Activated CD8-positive, alpha-beta T cell treated with anti-CD3 and anti-CD28 coated beads for 36 hours (primary cell): ENCODE data around the gene LRFN2. TPM values are rescaled to one million over a fixed set of nuclear protein-coding genes. Genes with fewer than 3 reads are reported as not detected.

Source experiments
- ATAC-seq: fragments of 200-7000 bp; cut with Tn5 transposase; one replicate; pipeline ENCODE4 v1.10.0; 2021; ENCODE audit warnings: mild to moderate bottlenecking, moderate library complexity
- CTCF ChIA-PET: fragments of 350-600 bp; sonication (Branson Sonifier 250); formaldehyde crosslinking; loops from one replicate; lab custom pipeline; 2021; ENCODE audit warnings: antibody characterized with exemption; lab: Charles Lee
- POLR2A ChIA-PET: fragments of 350-600 bp; sonication (Branson Sonifier 250); formaldehyde crosslinking; loops from one replicate; lab custom pipeline; 2021; ENCODE audit warnings: antibody characterized with exemption; lab: Charles Lee
- DNase-seq: peaks from one replicate; pipeline ENCODE4 v3.0.0-alpha.2; 2020
- H3K27ac Mint-ChIP-seq: one replicate; pipeline ENCODE4 v1.8.0; 2021; ENCODE audit warnings: mild to moderate bottlenecking, mixed read lengths
- H3K27me3 Mint-ChIP-seq: one replicate; pipeline ENCODE4 v1.8.0; 2021; ENCODE audit warnings: mixed read lengths
- H3K36me3 Mint-ChIP-seq: one replicate; pipeline ENCODE4 v1.8.0; 2021; ENCODE audit warnings: low read depth, mixed read lengths
- H3K4me1 Mint-ChIP-seq: one replicate; pipeline ENCODE4 v1.8.0; 2021; ENCODE audit warnings: low read depth, mixed read lengths
- H3K4me3 Mint-ChIP-seq: one replicate; pipeline ENCODE4 v1.8.0; 2021; ENCODE audit warnings: mild to moderate bottlenecking, moderate library complexity, mixed read lengths
- H3K9me3 Mint-ChIP-seq: one replicate; pipeline ENCODE4 v1.8.0; 2021; ENCODE audit warnings: mixed read lengths
- CTCF ChIP-seq: fragments of 200-600 bp; IDR thresholded peaks from one replicate; pipeline ENCODE4 v1.8.0; 2022; ENCODE audit warnings: antibody characterized with exemption, mild to moderate bottlenecking
- intact Hi-C: fragments of 100-400 bp; cut with micrococcal nuclease; formaldehyde crosslinking; loops from one replicate; pipeline ENCODE4 v1.10.0; 2022
- total RNA-seq, 2 experiments: library from RNA; stranded (reverse); gene quantifications; one replicate each; pipeline ENCODE4 v1.2.3, GENCODE V29; 2021

LRFN2 gene
- total RNA-seq, 2 experiments from 2014 or later, result not detected

- Mint-ChIP-seq H3K4me1 (no peaks in the 10 kb centered on the region), H3K9me3 (no peaks in the 10 kb centered on the region), H3K27me3 (peaks cover 3% of the 10 kb centered on the region), H3K36me3 (no peaks in the 10 kb centered on the region), H3K4me3 (no peak overlapping the region), H3K27ac (no peak overlapping the region)
- TF ChIP-seq CTCF, result no peak
- POLR2A ChIA-PET, result no interaction called here
- CTCF ChIA-PET, result no interaction called here
- intact Hi-C loops, result no loop called here
- ATAC-seq, result no peak
- DNase-seq, result no peak
These were observed 34.2 kb downstream of the LRFN2 start for GRCh38 chr6:40552941-40553340.

- intact Hi-C loops, result no loop called here
- Mint-ChIP-seq H3K4me1 (no peaks in the 10 kb centered on the region), H3K36me3 (no peaks in the 10 kb centered on the region), H3K27ac (no peak overlapping the region), H3K9me3 (no peaks in the 10 kb centered on the region), H3K4me3 (no peak overlapping the region), H3K27me3 (peaks cover 3% of the 10 kb centered on the region)
- ATAC-seq, result no peak
- POLR2A ChIA-PET, result no interaction called here
- no peak for TF ChIP-seq CTCF
- CTCF ChIA-PET, result no interaction called here
- DNase-seq, result no peak
These were observed 35.1 kb downstream of the LRFN2 start for GRCh38 chr6:40551966-40552505.

- CTCF ChIA-PET, result interaction anchor here (0.8 to 1.3 kb wide), 2 partner anchors 9 to 361 kb away, joined by 3 to 4 read pairs; no protein-coding TSS in a partner anchor
- no peak overlapping the region for H3K27ac Mint-ChIP-seq
- peak; percentile 51 for ATAC-seq
- no peak overlapping the region for H3K4me3 Mint-ChIP-seq
- no peaks in the 10 kb centered on the region for H3K36me3 Mint-ChIP-seq
- H3K27me3 Mint-ChIP-seq, result no peaks in the 10 kb centered on the region
- H3K4me1 Mint-ChIP-seq, result no peaks in the 10 kb centered on the region
- TF ChIP-seq CTCF, result peak; percentile 54
- intact Hi-C loops, result no loop called here
- POLR2A ChIA-PET, result no interaction called here
- H3K9me3 Mint-ChIP-seq, result no peaks in the 10 kb centered on the region
- DNase-seq, result peak; percentile 36
These were observed 36.7 kb downstream of the LRFN2 start for GRCh38 chr6:40550202-40551101.

GRCh38 chr6:40545954-40546353 is 41.2 kb downstream of the LRFN2 start:
- Mint-ChIP-seq H3K27me3 (no peaks in the 10 kb centered on the region), H3K27ac (no peak overlapping the region), H3K36me3 (no peaks in the 10 kb centered on the region), H3K4me1 (no peaks in the 10 kb centered on the region), H3K4me3 (no peak overlapping the region), H3K9me3 (no peaks in the 10 kb centered on the region)
- intact Hi-C loops, result no loop called here
- ChIA-PET POLR2A (no interaction called here), CTCF (no interaction called here)
- no peak for TF ChIP-seq CTCF
- no peak for ATAC-seq
- no peak for DNase-seq

- CTCF ChIA-PET, result no interaction called here
- no peak for TF ChIP-seq CTCF
- POLR2A ChIA-PET, result no interaction called here
- Mint-ChIP-seq H3K27ac (no peak overlapping the region), H3K27me3 (no peaks in the 10 kb centered on the region), H3K36me3 (no peaks in the 10 kb centered on the region), H3K4me1 (no peaks in the 10 kb centered on the region), H3K9me3 (no peaks in the 10 kb centered on the region), H3K4me3 (no peak overlapping the region)
- intact Hi-C loops, result no loop called here
- ATAC-seq (no peak), DNase-seq (no peak)
These were observed 43.4 kb downstream of the LRFN2 start for GRCh38 chr6:40543776-40544175.
